ENCODE results near the gene CDKN2B-AS1. TPM values are rescaled to one million over a fixed set of nuclear protein-coding genes. Genes with fewer than 3 reads are reported as not detected.

Gene CDKN2B-AS1
- total RNA-seq, 1 donor from 2014 or later, result 1.4 TPM

DNA sequence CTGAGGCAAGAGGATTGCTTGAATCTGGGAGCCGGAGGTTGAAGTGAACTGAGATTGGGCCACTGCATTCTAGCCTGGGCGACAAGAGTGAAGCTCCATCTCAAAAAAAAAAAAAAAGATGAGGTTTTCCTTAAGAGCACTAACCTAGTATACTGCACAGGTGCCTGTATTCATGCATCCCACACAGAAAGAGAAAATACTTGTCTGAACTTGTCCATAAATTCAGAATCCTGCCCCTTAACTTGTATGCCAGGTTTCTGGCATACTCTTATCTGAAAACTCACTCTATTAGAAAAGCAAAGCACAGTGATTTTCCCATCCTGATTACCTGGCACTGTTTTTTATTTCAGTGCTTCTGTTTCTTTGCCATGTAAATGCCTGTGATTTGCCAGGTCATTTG, 139.8 kb downstream of the CDKN2B-AS1 start:
- DNase-seq (ENCODE audit: low spot score), result no peak
- ATAC-seq, result no peak
- intact Hi-C loops (cut with DNase I), result no loop called here

- ATAC-seq (no peak), DNase-seq (ENCODE audit: low spot score) (no peak)
- intact Hi-C loops (cut with DNase I), result no loop called here
These were observed 142.0 kb downstream of the CDKN2B-AS1 start for GRCh38 chr9:22136461-22137096.

- intact Hi-C loops (cut with DNase I), result no loop called here
- DNase-seq (ENCODE audit: low spot score), result no peak
- ATAC-seq, result no peak
These were observed 144.5 kb downstream of the CDKN2B-AS1 start for GRCh38 chr9:22138956-22139660.

DNA sequence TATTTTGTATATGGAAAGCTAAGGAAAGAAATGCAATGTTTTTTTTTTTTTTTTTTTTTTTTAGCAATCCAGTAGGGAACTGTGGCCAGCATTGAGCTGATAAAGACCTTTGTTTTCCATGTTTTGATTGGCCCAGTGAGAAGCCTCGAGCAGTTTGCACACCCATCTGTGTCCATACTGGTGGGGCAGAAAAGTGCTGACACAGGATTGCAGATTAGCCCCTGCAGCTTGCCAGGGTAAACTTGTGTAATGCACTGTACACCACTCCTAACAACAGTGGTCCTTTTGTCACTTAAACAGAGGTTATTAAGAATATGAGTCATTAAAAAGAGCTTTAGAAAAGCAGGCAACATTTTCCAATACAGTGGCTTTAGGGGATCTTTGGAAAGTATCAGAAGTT, 147.3 kb downstream of the CDKN2B-AS1 start:
- ATAC-seq, result peak; percentile 99
- no peak for DNase-seq (ENCODE audit: low spot score)
- intact Hi-C loops (cut with DNase I), result no loop called here

GRCh38 chr9:22142671-22143070, 148.1 kb downstream of the CDKN2B-AS1 start:
- ATAC-seq, result no peak
- DNase-seq (ENCODE audit: low spot score), result no peak
- intact Hi-C loops (cut with DNase I), result no loop called here

- ATAC-seq, result no peak
- intact Hi-C loops (cut with DNase I), result no loop called here
- DNase-seq (ENCODE audit: low spot score), result no peak
These were observed 149.4 kb downstream of the CDKN2B-AS1 start for GRCh38 chr9:22143799-22144625.

- DNase-seq (ENCODE audit: low spot score), result no peak
- intact Hi-C loops (cut with DNase I), result no loop called here
- ATAC-seq, result no peak
These were observed 152.0 kb downstream of the CDKN2B-AS1 start for GRCh38 chr9:22146604-22147003.

GRCh38 chr9:22147813-22148527, 153.4 kb downstream of the CDKN2B-AS1 start:
- intact Hi-C loops (cut with DNase I), result no loop called here
- DNase-seq (ENCODE audit: low spot score) (no peak), ATAC-seq (peak; percentile 73)

DNA sequence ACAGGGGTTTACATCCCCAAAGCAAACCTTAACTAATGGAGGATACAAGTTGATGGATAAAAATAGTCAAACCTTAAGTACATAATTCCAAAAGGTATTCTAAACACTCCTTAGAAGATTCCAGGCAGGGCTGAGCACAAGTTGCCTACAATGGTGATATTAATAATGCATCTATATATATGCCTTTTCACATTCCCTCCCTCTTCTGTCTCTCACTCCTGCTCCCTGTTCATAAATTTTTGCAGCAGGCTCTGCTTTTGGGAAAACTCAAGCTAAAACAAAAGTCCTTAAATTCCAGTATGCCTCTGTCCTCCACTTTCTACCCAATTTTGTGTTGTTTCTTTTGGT, 153.9 kb downstream of the CDKN2B-AS1 start:
- intact Hi-C loops (cut with DNase I), result no loop called here
- DNase-seq (ENCODE audit: low spot score) (no peak), ATAC-seq (no peak)

DNA sequence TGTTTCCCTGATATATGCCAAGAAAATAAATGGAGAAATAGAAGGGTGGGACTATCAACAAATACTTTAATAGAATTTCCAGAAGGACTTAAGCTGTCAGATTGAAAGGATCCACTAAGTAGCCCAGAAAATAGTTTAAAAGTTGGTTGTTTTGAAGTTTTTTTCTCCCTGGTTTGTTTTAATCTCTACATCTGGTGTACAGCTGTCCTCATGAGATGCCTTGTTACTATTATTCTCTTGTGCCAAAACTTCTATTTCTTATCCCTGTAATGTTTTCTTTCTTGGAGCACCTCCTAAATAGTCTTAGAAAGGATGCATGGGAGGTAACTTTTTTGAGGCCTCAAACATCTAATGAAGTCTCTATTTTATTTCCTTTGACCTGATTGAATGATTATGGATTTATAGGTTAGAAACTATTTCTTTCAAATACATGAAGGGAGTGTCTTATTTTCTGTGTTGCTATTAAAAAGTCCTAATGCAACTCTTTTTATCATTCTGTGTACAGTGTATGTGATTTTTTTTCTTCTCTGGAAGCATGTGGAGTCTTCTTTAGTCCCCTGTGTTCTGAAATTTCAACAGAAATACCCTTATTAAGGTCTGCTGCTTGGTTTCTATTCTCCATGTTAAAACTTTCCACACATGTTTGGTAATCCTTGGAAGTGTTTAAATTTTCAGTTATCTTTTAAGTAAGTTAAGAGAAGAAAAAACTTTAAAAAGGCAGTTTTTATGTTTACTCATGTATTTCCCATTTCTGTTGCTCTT, 154.5 kb downstream of the CDKN2B-AS1 start:
- intact Hi-C loops (cut with DNase I), result no loop called here
- DNase-seq (ENCODE audit: low spot score), result no peak
- ATAC-seq, result peak; percentile 72

GRCh38 chr9:22154064-22154463, 159.5 kb downstream of the CDKN2B-AS1 start:
- no peak for DNase-seq (ENCODE audit: low spot score)
- intact Hi-C loops (cut with DNase I), result no loop called here
- no peak for ATAC-seq

- DNase-seq (ENCODE audit: low spot score) (no peak), ATAC-seq (no peak)
- intact Hi-C loops (cut with DNase I), result no loop called here
These were observed 162.0 kb downstream of the CDKN2B-AS1 start for GRCh38 chr9:22156586-22156985.

DNA sequence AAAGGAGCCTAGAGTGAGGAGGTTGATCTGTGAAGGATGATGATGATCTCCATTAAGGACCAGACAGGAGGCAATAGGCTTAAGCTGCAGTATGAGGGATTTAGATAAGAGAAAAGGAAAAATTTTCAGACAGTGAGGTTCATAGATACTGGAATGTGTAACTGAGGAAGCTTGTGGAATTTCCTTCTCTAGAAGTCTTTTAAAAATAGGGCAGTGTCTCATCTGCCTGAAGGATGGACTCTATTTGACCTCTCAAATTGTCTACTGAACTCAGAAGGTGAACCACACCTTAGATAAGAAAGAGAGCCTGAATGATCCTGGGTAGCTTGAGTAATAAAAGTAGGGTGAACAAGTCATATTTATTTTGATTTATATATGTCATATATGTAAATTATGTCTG, 162.7 kb downstream of the CDKN2B-AS1 start:
- ATAC-seq, result no peak

GRCh38 chr9:22157828-22158227, 163.2 kb downstream of the CDKN2B-AS1 start:
- DNase-seq (ENCODE audit: low spot score) (no peak), ATAC-seq (no peak)
- intact Hi-C loops (cut with DNase I), result no loop called here

More for the DNA sequence above, 162.7 kb downstream of the CDKN2B-AS1 start:
- no peak for DNase-seq (ENCODE audit: low spot score)
- intact Hi-C loops (cut with DNase I), result no loop called here

- DNase-seq (ENCODE audit: low spot score), result no peak
- ATAC-seq, result no peak
- intact Hi-C loops (cut with DNase I), result no loop called here
These were observed 163.7 kb downstream of the CDKN2B-AS1 start for GRCh38 chr9:22158271-22158670.

GRCh38 chr9:22158927-22159346, 164.3 kb downstream of the CDKN2B-AS1 start:
- intact Hi-C loops (cut with DNase I), result no loop called here
- ATAC-seq (peak; percentile 93), DNase-seq (ENCODE audit: low spot score) (no peak)

- no peak for ATAC-seq
- intact Hi-C loops (cut with DNase I), result no loop called here
These were observed 165.0 kb downstream of the CDKN2B-AS1 start for GRCh38 chr9:22159586-22159985.

DNA sequence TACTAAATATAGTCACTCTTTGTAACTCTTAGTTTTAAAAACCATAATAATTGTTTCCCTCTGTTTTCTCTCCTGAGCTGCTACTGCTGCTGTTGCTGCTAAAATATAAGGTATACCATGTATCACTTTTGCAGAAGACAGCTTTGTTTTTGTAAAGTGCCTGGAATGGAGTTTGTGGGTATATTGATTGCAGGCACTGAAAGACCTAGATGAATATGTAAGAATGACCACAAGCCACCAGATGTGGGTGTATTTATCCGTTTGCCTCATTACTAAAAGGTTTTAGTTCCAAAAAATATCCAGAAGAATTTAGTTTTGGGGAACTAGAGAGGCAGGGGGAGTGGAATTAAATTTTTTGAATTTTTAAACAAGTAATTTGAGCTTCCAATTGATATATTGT, 165.6 kb downstream of the CDKN2B-AS1 start:
- DNase-seq (ENCODE audit: low spot score), result no peak
- intact Hi-C loops (cut with DNase I), result no loop called here
- ATAC-seq, result no peak

More at GRCh38 chr9:22159586-22159985, 165.0 kb downstream of the CDKN2B-AS1 start:
- no peak for DNase-seq (ENCODE audit: low spot score)

DNA sequence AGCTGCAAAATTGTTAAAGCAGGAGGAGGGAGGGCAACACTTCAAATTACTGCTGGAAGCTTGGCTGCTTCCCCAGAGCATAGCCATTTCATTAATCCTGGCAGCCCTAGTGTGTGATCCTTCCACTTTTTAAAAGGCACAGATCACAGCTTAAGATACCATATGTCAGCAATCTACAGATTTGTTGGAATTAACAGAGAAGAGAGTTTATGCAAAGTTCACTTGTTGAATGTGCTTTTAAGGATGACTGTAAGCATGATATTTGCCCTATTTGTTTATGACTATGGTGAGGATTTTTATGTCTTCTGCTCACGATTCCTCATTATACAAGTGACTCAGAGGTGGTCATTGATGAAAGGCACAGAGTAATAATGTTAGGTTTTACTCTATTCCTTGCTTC, 170.6 kb downstream of the CDKN2B-AS1 start:
- ATAC-seq (no peak), DNase-seq (ENCODE audit: low spot score) (no peak)
- intact Hi-C loops (cut with DNase I), result no loop called here

All from sciatic nerve (tissue), 2 donors.